ENCODE measurements around the gene TTC7B.

- TF ChIP-seq CTCF (IDR thresholded peaks at IDR 0.05): no peak
- TF ChIP-seq EP300 (IDR thresholded peaks at IDR 0.05; ENCODE audit: low read depth): no peak
Observed at GRCh38 chr14:90805084-90805391, 11.2 kb downstream of the TTC7B start.
